HG02840 (cell line): ENCODE data around the gene EFS.
"Not testable (repeated sequence)": the region's sequence is repeated elsewhere in the genome, so short reads cannot be mapped to it uniquely, and the experiment has no call there.

Experiments
- ATAC-seq: cut with Tn5 transposase; IDR thresholded peaks from one replicate; pipeline ENCODE4 v1.9.1; 2021; ENCODE audit warnings: mild to moderate bottlenecking, moderate library complexity, moderate number of reproducible peaks; ENCODE audit not compliant: unreplicated experiment, low FRiP score

The EFS gene

GRCh38 chr14:23344481-23344880 lies 20.5 kb downstream of the EFS start:
- no peak for ATAC-seq

- ATAC-seq: no peak
Observed at GRCh38 chr14:23339506-23340268, 25.3 kb downstream of the EFS start.

DNA sequence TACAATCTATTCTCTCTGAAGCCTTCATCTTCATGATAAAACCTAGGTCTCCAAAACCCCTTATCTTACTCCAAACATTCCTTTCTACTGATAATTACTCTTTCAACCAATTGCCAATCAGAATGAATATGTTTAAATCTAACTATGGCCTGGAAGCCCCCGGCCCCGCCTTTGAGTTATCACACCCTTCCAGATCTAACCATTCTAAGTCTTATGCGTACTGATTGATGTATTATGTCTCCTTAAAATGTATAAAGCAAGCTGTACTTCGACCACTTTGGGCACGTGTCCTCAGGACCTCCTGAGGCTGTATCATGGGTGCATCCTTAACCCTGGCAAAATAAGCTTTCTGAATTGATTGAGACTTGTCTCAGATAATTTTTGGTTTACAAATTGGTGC lies 29.3 kb downstream of the EFS start:
- ATAC-seq: no peak

DNA sequence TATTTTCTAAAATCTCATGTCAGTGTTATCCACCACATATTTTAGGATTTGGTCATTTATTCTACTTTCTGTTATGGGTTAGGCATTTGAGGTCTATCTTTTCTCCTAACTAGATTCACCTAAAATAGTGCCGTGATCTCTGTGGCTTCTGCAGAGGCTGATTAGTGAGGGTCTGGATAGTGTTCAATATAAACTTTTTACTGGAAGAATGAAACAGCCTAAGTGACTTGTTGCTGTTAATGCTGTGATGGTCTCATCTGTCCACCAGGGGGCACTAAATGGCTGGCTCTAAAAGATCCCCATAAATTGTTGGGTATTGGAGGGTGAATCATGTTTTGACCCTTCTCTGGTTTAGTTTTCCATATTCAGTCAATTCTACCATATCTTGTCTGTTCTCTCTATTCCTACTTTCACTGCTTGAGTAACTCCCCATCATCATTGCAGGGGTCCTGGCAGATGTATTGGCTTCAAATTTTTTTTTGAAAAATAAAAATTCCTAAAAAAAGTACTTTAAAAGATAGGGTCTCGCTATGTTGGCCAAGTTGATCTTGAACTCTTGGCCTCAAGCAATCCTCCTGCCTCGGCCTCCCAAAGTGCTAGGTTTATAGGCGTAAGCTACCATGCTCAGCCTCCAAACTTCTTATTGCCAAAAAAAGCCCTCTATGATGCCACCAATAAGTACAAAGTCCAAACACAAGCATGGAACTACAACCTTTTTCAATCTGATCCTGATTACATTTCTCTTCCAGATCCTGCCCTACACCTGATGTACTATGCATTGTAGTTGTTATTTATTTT lies 36.8 kb downstream of the EFS start:
- ATAC-seq: no peak

DNA sequence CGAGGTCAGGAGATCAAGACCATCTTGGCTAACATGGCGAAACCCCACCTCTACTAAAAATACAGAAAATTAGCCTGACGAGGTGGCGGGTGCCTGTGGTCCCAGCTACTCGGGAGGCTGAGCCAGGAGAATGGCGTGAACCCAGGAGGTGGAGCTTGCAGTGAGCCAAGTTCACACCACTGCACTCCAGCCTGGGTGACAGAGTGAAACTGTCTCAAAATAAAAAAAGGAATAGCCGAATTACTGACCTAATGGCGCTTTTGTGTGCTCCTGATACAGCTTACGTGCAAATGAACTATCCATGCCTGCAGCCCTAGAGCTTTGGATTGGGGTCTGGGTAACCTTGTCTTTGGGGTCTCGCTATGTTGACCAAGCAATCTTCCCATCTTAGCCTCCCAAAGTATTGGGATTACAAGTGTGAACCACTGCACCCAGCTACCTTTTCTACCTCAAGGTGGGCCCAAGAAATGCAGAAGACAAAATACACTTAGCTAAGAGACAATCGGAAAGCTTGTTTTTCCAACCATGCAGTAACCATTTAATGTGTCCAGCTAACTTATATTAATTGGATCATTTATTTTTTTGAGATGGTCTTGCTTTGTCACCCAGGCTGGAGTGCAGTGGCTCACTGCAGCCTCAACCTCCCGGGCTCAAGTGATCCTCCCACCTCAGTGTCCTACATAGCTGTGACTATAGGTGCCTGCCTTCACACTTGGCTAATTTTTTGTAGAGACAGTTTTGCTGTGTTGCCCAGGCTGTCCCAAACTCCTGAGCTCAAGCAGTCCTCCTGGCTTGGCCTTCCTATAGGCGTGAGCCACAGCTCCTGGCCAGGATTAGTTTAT lies 38.3 kb downstream of the EFS start:
- no peak for ATAC-seq

GRCh38 chr14:23325746-23326145 lies 39.2 kb downstream of the EFS start:
- not testable (repeated sequence) for ATAC-seq

- no peak for ATAC-seq
Observed at GRCh38 chr14:23324993-23325392, 40.0 kb downstream of the EFS start.

DNA sequence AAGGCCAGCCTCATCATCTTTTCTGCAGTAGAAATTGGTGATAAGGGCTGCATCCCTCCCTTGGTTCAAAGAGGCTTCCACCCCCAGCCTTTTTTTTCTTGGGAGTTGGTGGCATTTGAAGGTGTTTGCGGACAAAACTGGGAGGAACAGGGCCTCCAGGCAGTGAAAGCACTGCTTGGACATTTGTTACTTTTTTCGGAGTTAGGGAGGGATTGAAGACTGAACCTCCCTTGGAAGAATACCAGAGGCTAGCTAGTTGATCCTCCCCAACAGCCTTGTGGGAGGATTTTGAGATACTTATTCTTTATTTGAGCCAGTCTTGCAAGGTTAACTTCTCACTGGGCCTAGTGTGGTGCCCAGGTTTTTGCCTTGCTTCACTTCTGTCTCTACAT lies 40.5 kb downstream of the EFS start:
- no peak for ATAC-seq

DNA sequence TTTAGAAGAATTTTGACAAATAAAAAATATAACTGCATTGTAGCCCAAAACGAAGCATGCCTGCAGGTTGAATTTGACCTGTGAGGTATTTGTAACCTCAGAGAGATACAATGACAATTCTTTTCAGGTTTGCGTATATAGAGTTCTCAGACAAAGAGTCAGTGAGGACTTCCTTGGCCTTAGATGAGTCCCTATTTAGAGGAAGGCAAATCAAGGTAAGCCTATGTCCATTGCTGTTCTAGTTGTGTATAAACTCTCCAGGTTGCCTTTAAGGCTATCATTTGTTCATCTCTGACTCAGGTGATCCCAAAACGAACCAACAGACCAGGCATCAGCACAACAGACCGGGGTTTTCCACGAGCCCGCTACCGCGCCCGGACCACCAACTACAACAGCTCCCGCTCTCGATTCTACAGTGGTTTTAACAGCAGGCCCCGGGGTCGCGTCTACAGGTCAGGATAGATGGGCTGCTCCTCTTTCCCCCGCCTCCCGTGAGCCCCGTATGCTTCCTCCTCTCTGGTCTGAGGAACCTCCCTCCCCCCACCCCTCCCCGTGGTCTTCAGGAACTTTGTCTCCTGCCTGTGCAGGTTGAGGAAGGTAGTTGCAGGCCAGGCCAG lies 41.0 kb downstream of the EFS start:
- ATAC-seq: no peak

- ATAC-seq: no peak
Observed at GRCh38 chr14:23322568-23323517, 42.1 kb downstream of the EFS start.

- ATAC-seq: peak; percentile 13
Observed at GRCh38 chr14:23321572-23322547, 43.1 kb downstream of the EFS start.

- peak; percentile 91 for ATAC-seq
Observed at GRCh38 chr14:23320584-23321571, 44.1 kb downstream of the EFS start, which contains the start of gene PABPN1. TSS of gene PABPN1 (plus strand) at chr14:23321457. CDS start at chr14:23321470, 13 bp downstream.

- ATAC-seq: no peak
Observed at GRCh38 chr14:23319746-23320583, 45.0 kb downstream of the EFS start.

- no peak for ATAC-seq
Observed at GRCh38 chr14:23316300-23316699, 48.7 kb downstream of the EFS start.

GRCh38 chr14:23310546-23310945 lies 54.4 kb downstream of the EFS start:
- ATAC-seq: no peak
